Measurements from ENCODE around the gene NEK6.

Gene NEK6

DNA sequence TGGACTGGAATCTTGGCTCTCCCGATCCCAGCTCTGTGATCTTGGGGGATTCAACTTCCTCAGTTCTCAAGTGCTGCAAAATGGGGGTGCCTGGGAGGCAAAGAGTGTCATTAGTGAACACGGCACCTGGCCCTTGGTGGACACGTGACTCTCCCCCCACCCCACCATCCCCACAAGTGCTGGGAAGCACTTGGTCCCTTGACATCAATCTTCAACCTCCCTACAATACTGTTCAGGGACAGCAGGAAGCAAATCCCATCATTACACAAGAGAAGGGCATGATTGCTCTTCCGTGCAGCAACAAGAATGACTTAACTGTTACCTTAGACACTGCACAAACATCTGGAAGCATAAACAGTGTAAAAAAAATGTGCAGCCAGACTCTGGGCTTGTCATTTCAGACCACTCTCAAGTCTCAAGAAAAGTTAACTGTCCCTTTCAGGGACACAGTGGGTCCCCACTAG is 96.1 kb downstream of the NEK6 start:
- no peak for TF ChIP-seq Cebpa-rat (IDR thresholded peaks at IDR 0.05)
- H3K4me1 ChIP-seq = no peaks in the 10 kb centered on the region
- no peak overlapping the region for H3K4me2 ChIP-seq
- H3K27me3 ChIP-seq = no peaks in the 10 kb centered on the region
- H3K9me3 ChIP-seq = no peaks in the 10 kb centered on the region
- H3K9ac ChIP-seq = no peak overlapping the region
- H4K20me1 ChIP-seq = peaks cover 100% of the 10 kb centered on the region
- no peak overlapping the region for H3K27ac ChIP-seq
- peaks cover 100% of the 10 kb centered on the region for H3K36me3 ChIP-seq
- H3K4me3 ChIP-seq = no peak overlapping the region

- H3K27ac ChIP-seq = no peak overlapping the region
- no peak for TF ChIP-seq Cebpa-rat (IDR thresholded peaks at IDR 0.05)
- no peaks in the 10 kb centered on the region for H3K9me3 ChIP-seq
- H3K27me3 ChIP-seq = no peaks in the 10 kb centered on the region
- peaks cover 100% of the 10 kb centered on the region for H4K20me1 ChIP-seq
- no peak overlapping the region for H3K9ac ChIP-seq
- no peak overlapping the region for H3K4me2 ChIP-seq
- H3K36me3 ChIP-seq = peaks cover 97% of the 10 kb centered on the region
- H3K4me3 ChIP-seq = no peak overlapping the region
- no peaks in the 10 kb centered on the region for H3K4me1 ChIP-seq
These were observed 96.7 kb downstream of the NEK6 start for GRCh38 chr9:124354346-124355038.

DNA sequence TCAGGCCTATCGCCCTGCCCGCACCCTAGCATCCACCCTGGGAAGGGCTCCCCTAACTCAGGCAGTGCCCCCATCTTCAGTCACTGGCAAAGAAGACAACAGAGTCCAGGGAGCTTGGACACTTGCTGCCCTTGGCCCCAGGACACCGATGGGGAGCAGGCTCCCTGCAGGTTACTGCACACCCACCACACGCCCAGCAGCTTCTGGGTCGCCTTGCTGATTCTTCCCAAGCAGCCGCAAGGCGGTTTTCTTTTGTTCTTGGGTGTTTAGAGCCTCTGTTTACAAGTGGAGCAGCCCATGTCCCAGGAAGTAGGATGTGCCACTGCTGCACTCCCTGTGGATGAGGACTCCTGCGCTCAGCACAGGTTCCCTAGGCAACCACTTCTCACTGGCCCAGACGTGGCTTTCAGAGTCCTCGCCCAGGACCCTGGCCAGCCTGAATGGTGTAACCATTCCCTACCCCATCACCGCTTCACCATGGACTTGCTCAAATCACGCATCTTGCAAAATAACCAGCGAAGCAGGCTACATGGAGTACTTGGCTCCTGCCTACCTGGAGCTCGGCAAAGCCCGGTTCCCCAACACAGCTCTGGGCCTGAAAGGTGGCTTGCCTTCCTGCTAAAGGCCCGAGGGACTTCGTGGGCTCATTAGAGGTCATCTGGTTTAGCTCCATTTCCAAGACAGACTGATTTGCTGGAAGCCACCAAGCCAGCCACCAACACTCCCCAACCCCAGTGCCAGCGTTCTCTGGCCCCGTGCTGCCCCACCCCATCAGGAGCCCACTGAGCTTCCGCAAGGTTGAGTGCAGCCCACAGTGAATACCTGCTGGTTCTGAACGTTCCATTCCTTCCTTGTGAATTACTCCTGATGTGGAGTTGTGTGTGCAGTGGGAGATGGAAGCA is 97.5 kb downstream of the NEK6 start:
- Histone ChIP-seq H3K9me3 (no peaks in the 10 kb centered on the region), H3K36me3 (peaks cover 97% of the 10 kb centered on the region), H3K9ac (no peak overlapping the region), H3K4me1 (peaks cover 2% of the 10 kb centered on the region; the same call in 1 of the 2 replicates), H3K27me3 (no peaks in the 10 kb centered on the region), H3K4me2 (no peak overlapping the region), H4K20me1 (peaks cover 100% of the 10 kb centered on the region), H3K4me3 (no peak overlapping the region), H3K27ac (no peak overlapping the region)
- TF ChIP-seq Cebpa-rat (IDR thresholded peaks at IDR 0.05) = no peak

- Histone ChIP-seq H4K20me1 (peaks cover 100% of the 10 kb centered on the region), H3K9ac (no peak overlapping the region), H3K36me3 (peaks cover 91% of the 10 kb centered on the region), H3K9me3 (no peaks in the 10 kb centered on the region), H3K4me3 (no peak overlapping the region), H3K4me1 (peaks cover 5% of the 10 kb centered on the region; the same call in 1 of the 2 replicates), H3K27ac (no peak overlapping the region), H3K27me3 (no peaks in the 10 kb centered on the region), H3K4me2 (no peak overlapping the region)
- TF ChIP-seq Cebpa-rat (IDR thresholded peaks at IDR 0.05) = no peak
These were observed 98.4 kb downstream of the NEK6 start for GRCh38 chr9:124355941-124356744.

GRCh38 chr9:124356745-124357390 is 99.1 kb downstream of the NEK6 start:
- Histone ChIP-seq H4K20me1 (peaks cover 100% of the 10 kb centered on the region), H3K36me3 (peaks cover 88% of the 10 kb centered on the region), H3K27ac (no peak overlapping the region), H3K4me3 (no peak overlapping the region), H3K4me1 (peaks cover 5% of the 10 kb centered on the region; the same call in 1 of the 2 replicates), H3K4me2 (no peak overlapping the region), H3K9ac (no peak overlapping the region), H3K27me3 (no peaks in the 10 kb centered on the region), H3K9me3 (no peaks in the 10 kb centered on the region)
- no peak for TF ChIP-seq Cebpa-rat (IDR thresholded peaks at IDR 0.05)

DNA sequence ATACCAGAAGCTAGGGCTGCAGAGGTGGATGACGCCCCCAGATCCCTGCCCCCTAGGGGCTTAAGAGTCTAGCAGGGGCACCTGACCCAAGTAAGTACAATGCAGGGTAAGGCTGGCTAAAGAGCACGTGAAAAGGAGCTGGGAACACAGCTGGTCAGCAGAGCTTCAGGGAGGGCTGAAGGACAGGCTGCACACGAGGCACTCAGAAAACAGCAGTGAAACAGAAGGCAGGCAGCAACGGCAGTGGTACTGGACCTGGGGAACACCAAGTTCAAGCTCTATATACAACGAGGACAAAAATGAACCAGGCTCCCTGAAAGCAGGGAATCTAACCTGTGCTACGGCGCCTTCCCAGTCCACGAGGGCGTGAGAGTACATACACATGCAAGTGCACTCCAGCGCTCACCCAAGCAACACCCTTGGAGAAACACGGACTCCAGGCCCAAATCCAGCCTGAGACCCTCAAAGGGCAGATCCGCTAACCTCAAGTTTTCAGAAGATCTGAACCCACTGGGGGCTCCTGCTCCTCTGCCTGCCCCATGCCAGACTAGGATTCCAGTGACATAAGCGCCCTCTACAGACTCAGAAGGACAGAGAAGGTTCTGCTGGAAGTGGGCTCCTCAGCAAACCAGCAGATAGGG is 100.1 kb downstream of the NEK6 start:
- H3K9ac ChIP-seq = no peak overlapping the region
- peaks cover 82% of the 10 kb centered on the region for H3K36me3 ChIP-seq
- H3K27ac ChIP-seq = no peak overlapping the region
- peaks cover 100% of the 10 kb centered on the region for H4K20me1 ChIP-seq
- no peaks in the 10 kb centered on the region for H3K9me3 ChIP-seq
- H3K4me1 ChIP-seq = peaks cover 5% of the 10 kb centered on the region; the same call in 1 of the 2 replicates
- TF ChIP-seq Cebpa-rat (IDR thresholded peaks at IDR 0.05) = no peak
- no peak overlapping the region for H3K4me3 ChIP-seq
- no peaks in the 10 kb centered on the region for H3K27me3 ChIP-seq
- H3K4me2 ChIP-seq = no peak overlapping the region

DNA sequence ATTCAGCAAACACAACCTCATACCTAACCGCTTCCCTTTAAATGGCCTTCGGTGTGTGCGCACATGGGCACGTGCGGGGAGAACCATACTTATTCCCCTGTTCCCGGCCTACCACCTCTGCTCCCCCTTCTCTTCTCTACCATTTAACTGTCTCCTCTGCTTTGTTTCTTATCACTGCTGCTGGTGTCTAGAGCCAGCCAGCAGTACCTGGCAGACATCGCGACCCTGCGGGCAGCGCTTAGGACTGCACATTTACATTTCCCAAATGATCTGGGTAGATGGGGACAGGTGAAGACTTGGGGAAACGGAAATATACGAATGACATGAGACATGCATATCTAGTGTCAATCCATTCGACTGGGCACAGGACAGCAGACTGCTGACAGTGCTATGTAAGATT is 100.9 kb downstream of the NEK6 start:
- Histone ChIP-seq H3K4me3 (no peak overlapping the region), H3K4me2 (no peak overlapping the region), H4K20me1 (peaks cover 100% of the 10 kb centered on the region), H3K4me1 (peaks cover 5% of the 10 kb centered on the region; the same call in 1 of the 2 replicates), H3K36me3 (peaks cover 78% of the 10 kb centered on the region), H3K27ac (no peak overlapping the region), H3K9me3 (no peaks in the 10 kb centered on the region), H3K27me3 (no peaks in the 10 kb centered on the region), H3K9ac (no peak overlapping the region)
- TF ChIP-seq Cebpa-rat (IDR thresholded peaks at IDR 0.05) = no peak

- no peak for TF ChIP-seq Cebpa-rat (IDR thresholded peaks at IDR 0.05)
- H3K4me2 ChIP-seq = no peak overlapping the region
- peaks cover 100% of the 10 kb centered on the region for H4K20me1 ChIP-seq
- peaks cover 78% of the 10 kb centered on the region for H3K36me3 ChIP-seq
- no peak overlapping the region for H3K9ac ChIP-seq
- no peak overlapping the region for H3K27ac ChIP-seq
- H3K4me3 ChIP-seq = no peak overlapping the region
- peaks cover 5% of the 10 kb centered on the region; the same call in 1 of the 2 replicates for H3K4me1 ChIP-seq
- H3K9me3 ChIP-seq = no peaks in the 10 kb centered on the region
- H3K27me3 ChIP-seq = no peaks in the 10 kb centered on the region
These were observed 101.7 kb downstream of the NEK6 start for GRCh38 chr9:124359426-124359825.
